GM19099 (cell line): ENCODE results near the gene MINAR2.

ENCODE experiments used
- POLR2A ChIP-seq: IDR thresholded peaks from 3 replicates; pipeline ENCODE4 v1.6.1; 2011; ENCODE audit warnings: low read depth; ENCODE audit not compliant: insufficient read length; ENCODE audit errors: extremely low read depth

The MINAR2 gene

GRCh38 chr5:129747572-129748407 lies at the start of gene MINAR2:
TSS of gene MINAR2 (plus strand) at chr5:129748094. CDS start at chr5:129748191, 97 bp downstream.
- TF ChIP-seq POLR2A, result no peak

- TF ChIP-seq POLR2A, result no peak
Measured at GRCh38 chr5:129698661-129699060, 49.2 kb upstream of the MINAR2 start.

DNA sequence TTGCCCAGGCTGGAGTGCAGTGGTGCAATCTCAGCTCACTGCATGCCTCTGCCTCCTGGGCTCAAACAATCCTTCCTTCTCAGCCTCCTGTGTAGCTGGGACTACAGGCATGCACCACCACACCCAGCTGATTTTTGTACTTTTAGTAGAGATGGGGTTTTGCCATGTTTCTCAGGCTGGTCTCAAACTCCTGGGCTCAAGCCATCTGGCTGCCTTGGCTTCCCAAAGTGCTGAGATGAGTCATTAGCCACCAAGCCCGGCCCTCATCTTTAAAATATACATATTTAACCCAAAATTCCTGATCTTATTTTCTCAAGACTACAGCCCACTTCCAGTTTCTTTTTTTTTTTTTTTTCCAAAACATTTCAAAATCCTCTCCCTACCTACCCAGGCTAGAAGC lies 31.7 kb upstream of the MINAR2 start:
- TF ChIP-seq POLR2A, result no peak

DNA sequence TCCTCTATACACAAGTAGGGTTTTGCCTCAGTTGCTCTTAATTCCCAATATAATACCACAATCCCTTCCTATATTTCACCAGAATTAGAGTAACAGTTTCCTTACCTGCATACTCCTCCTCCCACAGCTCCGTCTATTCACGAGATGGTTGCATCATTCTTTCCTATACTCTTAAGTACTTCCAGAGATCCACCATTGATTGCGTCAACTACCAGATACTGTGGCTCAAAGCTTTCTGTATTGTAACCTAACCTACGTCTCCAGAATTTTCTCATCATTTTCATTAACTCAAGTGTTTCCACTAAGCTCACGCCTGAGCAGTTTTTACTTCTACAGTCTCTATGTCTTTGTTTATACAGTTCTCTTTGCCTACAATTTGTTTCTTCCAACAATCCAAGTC lies 31.2 kb upstream of the MINAR2 start:
- TF ChIP-seq POLR2A, result no peak

GRCh38 chr5:129717751-129718310 lies 30.1 kb upstream of the MINAR2 start:
- TF ChIP-seq POLR2A, result no peak

DNA sequence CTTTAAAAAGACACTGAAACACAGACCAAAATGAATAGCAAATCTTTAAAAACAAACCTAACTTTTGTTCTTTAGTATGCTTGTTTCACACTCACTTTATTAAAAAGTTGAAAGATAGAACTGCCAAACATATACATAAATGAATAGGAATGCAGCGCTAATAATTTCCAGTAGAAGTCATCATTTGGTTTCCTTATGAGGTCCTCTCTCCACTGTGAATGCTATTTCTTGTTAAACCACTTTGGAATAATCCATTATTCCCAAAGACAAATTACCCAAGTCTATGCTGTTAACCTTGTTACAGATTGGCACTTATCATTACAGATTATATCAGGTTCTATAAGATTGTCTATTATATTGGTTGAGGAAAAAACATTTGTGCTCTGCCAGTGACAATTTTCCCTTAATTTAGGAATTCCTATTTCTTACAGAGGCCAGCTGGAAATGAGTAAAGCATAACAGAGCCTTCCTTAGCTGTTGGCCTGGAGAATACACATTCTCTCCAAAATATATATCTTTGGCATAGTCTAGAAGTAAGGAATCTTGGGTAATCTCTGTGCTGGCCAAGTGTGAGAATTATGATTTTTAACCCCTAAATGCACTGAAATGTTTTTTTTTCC lies 29.3 kb upstream of the MINAR2 start:
- TF ChIP-seq POLR2A, result no peak

DNA sequence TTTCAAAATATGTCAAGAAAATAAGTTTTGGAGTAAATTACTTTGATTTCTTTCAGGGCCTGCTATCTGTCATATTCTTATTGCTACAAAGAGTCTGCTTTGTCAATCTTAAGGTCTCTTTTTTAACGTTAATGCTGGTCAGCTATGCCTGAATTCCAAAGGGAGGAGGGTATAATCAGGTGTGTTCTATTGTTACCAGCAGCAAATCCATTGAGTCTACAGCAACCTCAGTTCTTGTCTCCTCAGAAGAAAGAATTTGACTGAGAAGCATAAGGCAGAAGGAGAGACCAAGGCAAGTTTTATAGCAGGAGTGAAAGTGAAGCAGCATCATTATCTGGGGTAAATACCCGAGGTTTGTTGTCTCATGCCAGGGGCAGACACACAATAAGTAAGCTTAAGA lies 23.7 kb upstream of the MINAR2 start:
- no peak for TF ChIP-seq POLR2A

GRCh38 chr5:129724647-129725046 lies 23.2 kb upstream of the MINAR2 start:
- TF ChIP-seq POLR2A, result no peak

DNA sequence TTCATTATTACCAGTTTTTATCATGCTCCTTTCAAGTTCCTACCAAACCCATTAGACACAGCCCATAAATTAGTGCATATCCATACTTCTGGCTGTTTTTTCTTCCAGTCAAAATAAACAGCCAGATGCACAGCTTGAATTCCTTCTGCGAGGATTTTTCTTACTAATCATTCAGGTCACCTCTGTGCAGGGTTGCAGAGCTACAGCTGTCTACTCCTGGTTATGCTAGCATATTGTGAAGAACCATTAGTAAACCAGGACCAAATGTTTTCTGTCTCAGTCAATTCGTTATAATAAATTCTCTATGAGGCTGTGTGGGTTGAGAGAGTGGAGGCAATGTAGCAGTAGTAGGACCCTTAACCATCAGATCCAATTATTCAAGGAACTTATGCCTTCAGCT lies 8.1 kb upstream of the MINAR2 start:
- no peak for TF ChIP-seq POLR2A

DNA sequence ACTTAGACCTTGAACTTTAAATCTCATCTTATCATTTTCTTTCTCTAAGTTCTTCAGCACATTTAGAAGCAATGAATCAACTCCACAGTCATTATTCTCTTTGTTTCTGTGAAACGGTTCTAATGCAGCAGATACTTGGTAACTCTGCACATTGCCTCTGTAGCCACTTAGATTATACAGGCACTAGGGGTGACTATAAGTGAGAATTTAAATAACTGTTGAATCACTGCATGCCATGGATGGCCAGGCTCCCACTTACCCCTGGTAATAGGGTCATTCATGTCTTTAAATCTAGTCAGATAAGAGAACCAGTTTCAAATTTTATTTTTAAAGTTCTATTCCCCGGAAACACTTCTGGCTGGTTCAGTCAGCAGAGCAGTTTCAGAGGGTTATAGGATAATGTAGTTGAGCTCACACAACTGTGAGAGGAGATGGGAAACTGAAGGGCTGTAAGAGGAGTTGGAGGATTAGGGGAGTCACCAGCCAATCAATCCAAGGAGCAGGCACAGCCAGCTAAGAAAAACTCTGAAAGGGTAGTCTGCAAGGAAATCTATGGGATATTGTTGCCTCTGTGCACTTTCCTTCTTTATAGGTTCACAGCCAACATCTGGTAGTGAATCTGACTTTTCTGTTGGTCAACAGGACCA lies 4.2 kb upstream of the MINAR2 start:
- no peak for TF ChIP-seq POLR2A

DNA sequence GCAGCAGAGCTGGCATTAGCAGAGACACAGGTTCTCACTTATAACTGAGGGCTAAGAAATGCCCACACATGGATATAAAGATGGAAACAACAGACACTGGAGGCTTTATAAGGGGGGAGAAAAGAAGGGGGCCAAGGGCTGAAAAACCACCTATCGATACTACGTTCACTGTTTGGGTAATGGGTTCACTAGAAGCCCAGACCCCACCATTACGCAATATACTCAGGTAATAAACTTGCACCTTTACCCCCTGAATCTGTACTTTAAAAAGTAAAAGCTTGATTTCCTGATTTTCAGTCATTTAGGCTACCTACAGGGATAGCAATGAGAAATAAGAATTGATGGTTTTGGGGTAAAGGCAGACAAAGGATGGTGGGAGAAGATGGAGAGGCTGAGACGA lies 1.9 kb upstream of the MINAR2 start:
- no peak for TF ChIP-seq POLR2A

GRCh38 chr5:129746876-129747275 lies 1.0 kb upstream of the MINAR2 start:
- no peak for TF ChIP-seq POLR2A

DNA sequence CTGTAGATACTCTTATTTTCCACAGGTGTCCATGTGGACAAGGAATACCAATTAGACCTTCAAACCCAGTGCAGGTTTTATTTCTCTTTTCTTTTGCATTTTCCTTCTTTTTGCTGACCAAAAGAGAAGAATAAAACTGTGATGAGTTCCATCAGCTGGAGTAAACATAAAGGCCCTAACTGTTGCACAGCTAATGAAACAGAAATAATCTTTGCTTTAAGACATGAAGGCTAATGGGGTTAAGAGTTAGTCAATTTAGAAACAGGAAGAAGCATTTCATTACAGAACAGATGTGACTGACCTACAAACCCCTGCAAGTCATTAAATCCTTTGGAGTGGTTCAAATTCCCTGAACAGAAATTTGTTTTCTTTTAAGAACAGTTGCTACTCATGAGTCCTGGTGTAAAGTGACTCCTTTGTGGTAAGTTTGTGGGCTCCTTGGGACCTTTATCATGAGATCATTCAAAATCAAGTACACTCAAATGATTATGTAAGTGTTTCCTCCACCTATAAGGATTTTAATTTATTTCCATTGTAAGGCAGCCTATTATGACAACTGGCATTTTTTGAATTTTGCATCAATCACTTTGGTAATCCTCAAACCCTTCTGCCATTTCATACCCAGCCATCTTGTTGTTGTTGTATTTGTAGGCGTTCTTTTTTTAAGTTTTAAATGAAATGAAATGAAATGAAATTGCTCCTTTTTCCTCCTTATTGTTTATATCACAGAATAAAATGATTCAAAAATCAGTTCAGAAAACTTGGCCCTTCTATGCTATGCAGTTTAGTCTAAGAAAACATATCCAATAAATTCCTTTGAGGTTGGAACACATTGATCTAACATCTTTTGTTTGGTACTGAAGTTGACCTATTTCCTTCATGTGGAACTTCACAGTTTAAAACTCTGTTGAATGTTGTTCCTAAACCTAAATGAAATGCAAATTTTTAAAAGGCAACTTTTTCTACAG lies 1.3 kb downstream of the MINAR2 start:
- TF ChIP-seq POLR2A, result no peak

DNA sequence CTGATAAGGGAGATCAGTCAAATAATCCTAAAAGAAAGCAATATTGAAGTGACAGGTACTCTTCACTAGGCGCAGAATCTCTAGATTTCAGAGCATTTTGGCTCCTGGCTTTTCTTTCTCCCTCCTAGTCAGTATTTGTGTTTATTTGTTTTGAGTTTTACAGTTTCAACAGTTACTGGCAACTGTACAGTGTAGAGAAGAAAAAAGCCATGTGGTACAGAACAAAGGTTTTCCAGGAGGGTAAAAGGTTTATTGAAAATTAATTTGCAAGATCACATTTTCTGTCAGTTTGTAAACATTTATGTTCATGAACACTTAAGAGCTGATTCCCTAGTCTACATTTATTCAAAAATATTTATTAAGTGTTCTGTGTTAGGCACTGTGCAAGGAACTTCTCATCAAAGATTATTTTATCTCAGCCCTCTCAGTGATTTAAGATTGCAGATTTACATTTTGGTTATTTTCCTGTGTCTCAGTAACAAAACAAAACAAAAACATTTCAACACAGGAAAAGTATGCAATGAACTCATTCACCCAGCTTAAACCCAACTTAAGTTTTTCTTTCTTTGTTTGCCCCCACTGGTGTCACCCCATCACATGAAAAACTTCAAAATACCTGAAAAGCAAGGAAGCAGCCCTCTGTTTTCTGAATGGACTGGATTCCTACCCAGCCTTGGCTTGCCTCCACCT lies 12.9 kb downstream of the MINAR2 start:
- no peak for TF ChIP-seq POLR2A
